ENCODE data around the gene TK1.

DNA sequence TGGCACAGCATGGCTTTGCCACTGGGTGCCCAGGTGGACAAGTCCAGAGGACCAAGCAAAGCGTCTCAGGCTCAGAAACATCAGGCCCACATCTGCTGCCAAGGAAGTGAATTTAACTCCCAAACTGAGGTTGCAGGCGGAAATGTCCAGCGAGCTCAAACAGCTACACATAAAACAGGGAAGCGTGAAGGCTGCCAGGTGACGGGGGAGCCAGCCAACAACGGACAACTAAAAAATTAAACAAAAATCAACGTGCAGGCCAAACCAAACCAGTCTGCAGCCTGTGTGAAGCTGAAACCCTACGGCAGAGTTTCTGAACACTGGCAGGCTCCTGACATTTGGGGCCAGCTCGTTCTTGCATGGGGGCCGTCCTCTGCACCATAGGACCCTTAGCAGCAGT lies 2.5 kb downstream of the TK1 start:
- TF ChIP-seq TARDBP (IDR thresholded peaks at IDR 0.05) (no peak), NFRKB (IDR thresholded peaks at IDR 0.05) (no peak), FOXA1 (IDR thresholded peaks at IDR 0.05) (no peak), FOXM1 (IDR thresholded peaks at IDR 0.05; ENCODE audit: borderline replicate concordance) (no peak), BHLHE40 (IDR thresholded peaks at IDR 0.05; ENCODE audit: borderline replicate concordance) (no peak), ZNF384 (IDR thresholded peaks at IDR 0.05) (no peak), ELF4 (IDR thresholded peaks at IDR 0.05) (no peak), FOXK2 (IDR thresholded peaks at IDR 0.05) (no peak), SUZ12 (IDR thresholded peaks at IDR 0.05) (no peak)
- TF ChIP-seq, protein P1, sequence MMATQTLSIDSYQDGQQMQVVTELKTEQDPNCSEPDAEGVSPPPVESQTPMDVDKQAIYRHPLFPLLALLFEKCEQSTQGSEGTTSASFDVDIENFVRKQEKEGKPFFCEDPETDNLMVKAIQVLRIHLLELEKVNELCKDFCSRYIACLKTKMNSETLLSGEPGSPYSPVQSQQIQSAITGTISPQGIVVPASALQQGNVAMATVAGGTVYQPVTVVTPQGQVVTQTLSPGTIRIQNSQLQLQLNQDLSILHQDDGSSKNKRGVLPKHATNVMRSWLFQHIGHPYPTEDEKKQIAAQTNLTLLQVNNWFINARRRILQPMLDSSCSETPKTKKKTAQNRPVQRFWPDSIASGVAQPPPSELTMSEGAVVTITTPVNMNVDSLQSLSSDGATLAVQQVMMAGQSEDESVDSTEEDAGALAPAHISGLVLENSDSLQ (IDR thresholded peaks at IDR 0.05) = no peak
